Caco-2 (cell line): ENCODE data around the gene HDAC9. TPM values are rescaled to one million over a fixed set of nuclear protein-coding genes. Genes with fewer than 3 reads are reported as not detected.

Experiments
- BruUV-seq: library from RNA; stranded (reverse); fragments of 400-500 nt; replicated peaks from 2 replicates; lab custom pipeline; 2021; lab: Mats Ljungman, UMichigan
- CTCF ChIA-PET: fragments of 300-600 bp; sonication (Branson Sonifier 250); formaldehyde crosslinking; loops from one replicate; lab custom pipeline; 2022; ENCODE audit warnings: antibody characterized with exemption; lab: Charles Lee
- POLR2A ChIA-PET: fragments of 300-600 bp; sonication (Branson Sonifier 250); formaldehyde crosslinking; loops from one replicate; lab custom pipeline; 2022; ENCODE audit warnings: antibody characterized with exemption; lab: Charles Lee
- DNase-seq, 2 experiments: peaks; one replicate each; pipeline versions ENCODE4 v3.0.0 to v3.0.0-alpha.2; 2020 to 2022
- H3K27me3 ChIP-seq: replicated peaks from 2 replicates; pipeline ENCODE4 v1.6.0; 2011; ENCODE audit warnings: low read length; ENCODE audit not compliant: control insufficient read depth, insufficient read depth
- H3K36me3 ChIP-seq: 2 replicates; pipeline ENCODE4 v1.5.1; 2011; ENCODE audit warnings: low read length; ENCODE audit not compliant: control insufficient read depth, insufficient read depth
- H3K4me1 ChIP-seq: fragments of 250-450 bp; sonication (Bioruptor Pico); 2 replicates; pipeline ENCODE4 v1.5.1; 2020; ENCODE audit warnings: mild to moderate bottlenecking
- H3K4me3 ChIP-seq: 2 replicates; pipeline ENCODE4 v1.5.1; 2011; ENCODE audit warnings: low read depth, mild to moderate bottlenecking, control low read depth, low read length
- H3K9me3 ChIP-seq: fragments of 250-450 bp; sonication (Bioruptor Pico); 2 replicates; pipeline ENCODE4 v1.5.1; 2020; ENCODE audit warnings: mild to moderate bottlenecking, moderate library complexity
- H3K27ac Mint-ChIP-seq: one replicate; pipeline ENCODE4 v1.8.0; 2022; ENCODE audit warnings: mixed read lengths; ENCODE audit not compliant: unreplicated experiment
- H3K27me3 Mint-ChIP-seq: one replicate; pipeline ENCODE4 v1.8.0; 2022; ENCODE audit warnings: mixed read lengths; ENCODE audit not compliant: insufficient read depth, unreplicated experiment
- H3K36me3 Mint-ChIP-seq: one replicate; pipeline ENCODE4 v1.8.0; 2022; ENCODE audit warnings: mild to moderate bottlenecking, mixed read lengths; ENCODE audit not compliant: insufficient read depth, unreplicated experiment
- H3K4me1 Mint-ChIP-seq: one replicate; pipeline ENCODE4 v1.8.0; 2022; ENCODE audit warnings: low read depth, mixed read lengths; ENCODE audit not compliant: unreplicated experiment
- H3K4me3 Mint-ChIP-seq: one replicate; pipeline ENCODE4 v1.8.0; 2022; ENCODE audit warnings: mild to moderate bottlenecking, moderate library complexity, mixed read lengths; ENCODE audit not compliant: unreplicated experiment
- H3K9me3 Mint-ChIP-seq: one replicate; pipeline ENCODE4 v1.8.0; 2022; ENCODE audit warnings: mixed read lengths; ENCODE audit not compliant: unreplicated experiment
- CTCF ChIP-seq, 2 experiments: fragments of 200-600 bp in 1 of 2; IDR thresholded peaks; 1 replicate in 1 of 2; 2 replicates in 1 of 2; pipeline versions ENCODE4 v1.5.1 to v1.8.0; 2011 to 2022; ENCODE audit warnings: antibody characterized with exemption in 1 of 2, control low read depth in 1 of 2, inconsistent platforms in 1 of 2, low read depth in 1 of 2, low read length in 1 of 2, mild to moderate bottlenecking in 1 of 2, moderate library complexity in 1 of 2; ENCODE audit not compliant: insufficient read depth in 1 of 2, severe bottlenecking in 1 of 2, unreplicated experiment in 1 of 2
- intact Hi-C: fragments of 100-400 bp; cut with micrococcal nuclease; formaldehyde crosslinking; loops from one replicate; pipeline ENCODE4 v1.10.0; 2022; ENCODE audit not compliant: unreplicated experiment
- total RNA-seq: library from RNA; stranded (reverse); gene quantifications from 2 replicates; pipeline ENCODE4 v1.2.3, GENCODE V29; 2022

HDAC9 gene
- total RNA-seq, 1 experiment from 2014 or later = 0.27 TPM

- Mint-ChIP-seq H3K27ac (no peak overlapping the region), H3K9me3 (no peaks in the 10 kb centered on the region), H3K36me3 (no peaks in the 10 kb centered on the region), H3K27me3 (no peaks in the 10 kb centered on the region), H3K4me3 (no peak overlapping the region), H3K4me1 (no peaks in the 10 kb centered on the region)
- Histone ChIP-seq H3K4me3 (no peak overlapping the region), H3K36me3 (no peaks in the 10 kb centered on the region), H3K9me3 (no peaks in the 10 kb centered on the region), H3K27me3 (no peaks in the 10 kb centered on the region), H3K4me1 (no peaks in the 10 kb centered on the region)
- intact Hi-C loops = no loop called here
- ChIA-PET POLR2A (no interaction called here), CTCF (no interaction called here)
- no TSS peak for BruUV-seq
- no peak for TF ChIP-seq CTCF (IDR thresholded peaks at IDR 0.05; ENCODE audit: insufficient read depth in 1 of 2, low read depth in 1 of 2, low read length in 1 of 2, severe bottlenecking in 1 of 2, unreplicated experiment in 1 of 2)
- no peak for DNase-seq
Measured at GRCh38 chr7:18896343-18896975, 400.9 kb downstream of the HDAC9 start.

GRCh38 chr7:18900236-18900635 is 404.7 kb downstream of the HDAC9 start:
- TF ChIP-seq CTCF (IDR thresholded peaks at IDR 0.05; ENCODE audit: insufficient read depth in 1 of 2, low read depth in 1 of 2, low read length in 1 of 2, severe bottlenecking in 1 of 2, unreplicated experiment in 1 of 2) = no peak
- no TSS peak for BruUV-seq
- CTCF ChIA-PET = no interaction called here
- no peak overlapping the region for H3K27ac Mint-ChIP-seq
- no peaks in the 10 kb centered on the region for H3K4me1 Mint-ChIP-seq
- DNase-seq = no peak
- no peaks in the 10 kb centered on the region for H3K36me3 Mint-ChIP-seq
- Histone ChIP-seq H3K27me3 (no peaks in the 10 kb centered on the region), H3K4me1 (no peaks in the 10 kb centered on the region), H3K36me3 (no peaks in the 10 kb centered on the region), H3K4me3 (no peak overlapping the region), H3K9me3 (no peaks in the 10 kb centered on the region)
- H3K27me3 Mint-ChIP-seq = no peaks in the 10 kb centered on the region
- H3K9me3 Mint-ChIP-seq = no peaks in the 10 kb centered on the region
- no peak overlapping the region for H3K4me3 Mint-ChIP-seq
- intact Hi-C loops = no loop called here
- POLR2A ChIA-PET = no interaction called here

- no peaks in the 10 kb centered on the region for H3K4me1 ChIP-seq
- BruUV-seq = no TSS peak
- H3K4me3 ChIP-seq = no peak overlapping the region
- H3K36me3 Mint-ChIP-seq = no peaks in the 10 kb centered on the region
- no peaks in the 10 kb centered on the region for H3K36me3 ChIP-seq
- no peak for DNase-seq
- H3K4me1 Mint-ChIP-seq = no peaks in the 10 kb centered on the region
- intact Hi-C loops = no loop called here
- H3K27me3 Mint-ChIP-seq = no peaks in the 10 kb centered on the region
- no peaks in the 10 kb centered on the region for H3K27me3 ChIP-seq
- no peak for TF ChIP-seq CTCF (IDR thresholded peaks at IDR 0.05; ENCODE audit: insufficient read depth in 1 of 2, low read depth in 1 of 2, low read length in 1 of 2, severe bottlenecking in 1 of 2, unreplicated experiment in 1 of 2)
- CTCF ChIA-PET = no interaction called here
- H3K9me3 ChIP-seq = no peaks in the 10 kb centered on the region
- H3K4me3 Mint-ChIP-seq = no peak overlapping the region
- POLR2A ChIA-PET = no interaction called here
- H3K9me3 Mint-ChIP-seq = no peaks in the 10 kb centered on the region
- H3K27ac Mint-ChIP-seq = no peak overlapping the region
Measured at GRCh38 chr7:18900803-18901202, 405.3 kb downstream of the HDAC9 start.
